Measurements from ENCODE around the gene ATG7.
"Not testable (repeated sequence)": the region's sequence is repeated elsewhere in the genome, so short reads cannot be mapped to it uniquely, and the experiment has no call there.

Gene ATG7

DNA sequence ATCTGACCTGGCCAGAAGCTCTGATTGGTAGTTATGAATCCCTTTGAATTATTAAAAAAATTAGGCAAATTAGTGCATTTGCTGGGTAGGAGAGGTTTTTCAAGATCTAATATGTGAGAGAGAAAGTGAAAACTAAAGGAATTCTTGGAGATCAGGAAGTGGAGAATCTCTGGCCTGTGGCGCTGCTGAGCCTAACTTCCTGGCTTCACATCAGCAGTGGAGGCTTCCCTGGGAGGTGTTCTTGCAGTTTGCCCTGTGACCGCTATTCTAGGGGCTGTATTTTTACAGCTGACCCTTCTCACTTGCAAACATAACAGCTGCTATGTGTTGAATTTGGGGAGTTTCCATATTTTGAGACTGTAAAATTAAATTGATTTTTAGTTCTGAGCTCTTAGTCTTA, 166.4 kb downstream of the ATG7 start:
- TF ChIP-seq CTCF (conservative IDR thresholded peaks at IDR 0.05; ENCODE audit: low read depth, low read length): no peak
- no peak overlapping the region for H3K4me3 ChIP-seq (IDR thresholded peaks at IDR 0.05; ENCODE audit: insufficient read depth, low read depth, low read length)
- no peak overlapping the region for H3K27ac ChIP-seq
- H3K79me2 ChIP-seq (ENCODE audit: insufficient read depth, low read depth): no peaks in the 10 kb centered on the region
- H3K36me3 ChIP-seq (ENCODE audit: insufficient read depth): no peaks in the 10 kb centered on the region
- H4K20me1 ChIP-seq (ENCODE audit: insufficient read depth): no peaks in the 10 kb centered on the region
- no peaks in the 10 kb centered on the region for H3K27me3 ChIP-seq (ENCODE audit: insufficient read depth, low read depth)
- H3K4me2 ChIP-seq: no peak overlapping the region
- no peaks in the 10 kb centered on the region for H3K4me1 ChIP-seq (ENCODE audit: low read depth, poor library complexity, severe bottlenecking)
- no peak overlapping the region for H3K9ac ChIP-seq
- no peak overlapping the region for H2AFZ ChIP-seq (ENCODE audit: low read depth)

GRCh38 chr3:11441346-11441745, 169.1 kb downstream of the ATG7 start:
- not testable (repeated sequence) for H3K4me1 ChIP-seq (ENCODE audit: low read depth, poor library complexity, severe bottlenecking); H3K4me2 ChIP-seq; H3K9ac ChIP-seq; H3K27me3 ChIP-seq (ENCODE audit: insufficient read depth, low read depth); H3K79me2 ChIP-seq (ENCODE audit: insufficient read depth, low read depth); H4K20me1 ChIP-seq (ENCODE audit: insufficient read depth); H3K4me3 ChIP-seq (IDR thresholded peaks at IDR 0.05; ENCODE audit: insufficient read depth, low read depth, low read length); H3K27ac ChIP-seq; H3K36me3 ChIP-seq (ENCODE audit: insufficient read depth); H2AFZ ChIP-seq (ENCODE audit: low read depth)

- Histone ChIP-seq H3K27ac (no peak overlapping the region), H3K4me1 (ENCODE audit: low read depth, poor library complexity, severe bottlenecking) (no peaks in the 10 kb centered on the region), H3K27me3 (ENCODE audit: insufficient read depth, low read depth) (no peaks in the 10 kb centered on the region), H3K4me2 (no peak overlapping the region), H3K36me3 (ENCODE audit: insufficient read depth) (no peaks in the 10 kb centered on the region), H4K20me1 (ENCODE audit: insufficient read depth) (no peaks in the 10 kb centered on the region), H3K9ac (no peak overlapping the region), H3K4me3 (IDR thresholded peaks at IDR 0.05; ENCODE audit: insufficient read depth, low read depth, low read length) (no peak overlapping the region), H2AFZ (ENCODE audit: low read depth) (no peak overlapping the region), H3K79me2 (ENCODE audit: insufficient read depth, low read depth) (no peaks in the 10 kb centered on the region)
- no peak for TF ChIP-seq CTCF (conservative IDR thresholded peaks at IDR 0.05; ENCODE audit: low read depth, low read length)
Measured at GRCh38 chr3:11444404-11444803, 172.2 kb downstream of the ATG7 start.

DNA sequence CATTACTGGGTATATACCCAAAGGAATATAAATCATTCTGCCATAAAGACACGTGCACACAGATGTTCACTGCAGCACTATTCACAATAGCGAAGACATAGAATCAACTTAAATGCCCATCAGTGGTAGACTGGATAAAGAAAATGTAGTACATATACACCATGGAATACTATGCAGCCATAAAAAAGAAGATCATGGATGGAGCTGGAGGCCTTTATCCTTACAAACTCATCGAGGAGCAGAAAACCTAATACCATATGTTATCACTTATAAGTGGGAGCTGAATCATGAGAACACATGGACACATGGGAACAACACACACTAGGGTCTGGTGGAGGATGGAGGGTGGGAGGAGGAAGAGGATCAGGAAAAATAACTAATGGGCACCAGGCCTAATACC, 173.0 kb downstream of the ATG7 start:
- H2AFZ ChIP-seq (ENCODE audit: low read depth); H3K9ac ChIP-seq; H4K20me1 ChIP-seq (ENCODE audit: insufficient read depth); H3K79me2 ChIP-seq (ENCODE audit: insufficient read depth, low read depth); H3K27me3 ChIP-seq (ENCODE audit: insufficient read depth, low read depth); H3K27ac ChIP-seq; H3K4me1 ChIP-seq (ENCODE audit: low read depth, poor library complexity, severe bottlenecking); H3K4me2 ChIP-seq; H3K4me3 ChIP-seq (IDR thresholded peaks at IDR 0.05; ENCODE audit: insufficient read depth, low read depth, low read length); H3K36me3 ChIP-seq (ENCODE audit: insufficient read depth): not testable (repeated sequence)

- no peaks in the 10 kb centered on the region for H4K20me1 ChIP-seq (ENCODE audit: insufficient read depth)
- TF ChIP-seq CTCF (conservative IDR thresholded peaks at IDR 0.05; ENCODE audit: low read depth, low read length): no peak
Measured at GRCh38 chr3:11445883-11446282, 173.7 kb downstream of the ATG7 start.

More at GRCh38 chr3:11445883-11446282, 173.7 kb downstream of the ATG7 start:
- Histone ChIP-seq H2AFZ (ENCODE audit: low read depth) (no peak overlapping the region), H3K4me3 (IDR thresholded peaks at IDR 0.05; ENCODE audit: insufficient read depth, low read depth, low read length) (no peak overlapping the region), H3K36me3 (ENCODE audit: insufficient read depth) (no peaks in the 10 kb centered on the region), H3K4me1 (ENCODE audit: low read depth, poor library complexity, severe bottlenecking) (no peaks in the 10 kb centered on the region), H3K27me3 (ENCODE audit: insufficient read depth, low read depth) (no peaks in the 10 kb centered on the region), H3K27ac (no peak overlapping the region), H3K79me2 (ENCODE audit: insufficient read depth, low read depth) (no peaks in the 10 kb centered on the region), H3K9ac (no peak overlapping the region), H3K4me2 (no peak overlapping the region)
